WTC11 (cell line): ENCODE results near the gene AFF3. TPM values are rescaled to one million over a fixed set of nuclear protein-coding genes. Genes with fewer than 3 reads are reported as not detected.

Source experiments
- ATAC-seq: fragments of 200-7000 bp; cut with Tn5 transposase; 2 replicates; pipeline ENCODE4 v1.10.0; 2021; ENCODE audit warnings: mild to moderate bottlenecking, moderate library complexity
- CTCF ChIA-PET: fragments of 300-600 bp; sonication (Branson Sonifier 250); formaldehyde crosslinking; loops from one replicate; lab custom pipeline; 2021; ENCODE audit warnings: antibody characterized with exemption; lab: Charles Lee
- POLR2A ChIA-PET: fragments of 350-600 bp; sonication (Branson Sonifier 250); formaldehyde crosslinking; loops from one replicate; lab custom pipeline; 2021; ENCODE audit warnings: antibody characterized with exemption; lab: Charles Lee
- DNase-seq: peaks from one replicate; pipeline ENCODE4 v3.0.0; 2021; ENCODE audit warnings: low spot score
- H3K27ac Mint-ChIP-seq: 2 replicates; pipeline ENCODE4 v1.8.0; 2021; ENCODE audit warnings: mixed read lengths
- H3K27me3 Mint-ChIP-seq: 2 replicates; pipeline ENCODE4 v1.8.0; 2021; ENCODE audit warnings: low read depth, mild to moderate bottlenecking, moderate library complexity, mixed read lengths
- H3K36me3 Mint-ChIP-seq: 2 replicates; pipeline ENCODE4 v1.8.0; 2021; ENCODE audit warnings: mixed read lengths
- H3K4me1 Mint-ChIP-seq: 2 replicates; pipeline ENCODE4 v1.8.0; 2022; ENCODE audit warnings: mixed read lengths
- H3K4me3 Mint-ChIP-seq: 2 replicates; pipeline ENCODE4 v1.8.0; 2021; ENCODE audit warnings: mild to moderate bottlenecking, moderate library complexity, mixed read lengths
- H3K9me3 Mint-ChIP-seq: 2 replicates; pipeline ENCODE4 v1.8.0; 2021; ENCODE audit warnings: mixed read lengths
- ATF1 ChIP-seq: sonication (generic); formaldehyde crosslinking; IDR thresholded peaks from 2 replicates; pipeline ENCODE4 v1.8.1; 2023; ENCODE audit warnings: mild to moderate bottlenecking, moderate library complexity, missing genetic modification reagents
- CBFB ChIP-seq: sonication (generic); formaldehyde crosslinking; IDR thresholded peaks from 2 replicates; pipeline ENCODE4 v1.8.1; 2022; ENCODE audit warnings: mild to moderate bottlenecking, low read depth, missing genetic modification reagents
- E2F4 ChIP-seq: sonication (generic); formaldehyde crosslinking; IDR thresholded peaks from 2 replicates; pipeline ENCODE4 v1.8.1; 2022; ENCODE audit warnings: low read depth, mild to moderate bottlenecking, moderate library complexity, missing genetic modification reagents, borderline replicate concordance
- FOXP1 ChIP-seq: sonication (generic); formaldehyde crosslinking; IDR thresholded peaks from 2 replicates; pipeline ENCODE4 v1.8.0; 2022; ENCODE audit warnings: missing genetic modification reagents, mild to moderate bottlenecking, moderate library complexity, borderline replicate concordance
- IRF1 ChIP-seq: sonication (generic); formaldehyde crosslinking; IDR thresholded peaks from 2 replicates; pipeline ENCODE4 v1.8.0; 2023; ENCODE audit warnings: missing genetic modification reagents
- IRF2 ChIP-seq: sonication (generic); formaldehyde crosslinking; IDR thresholded peaks from 2 replicates; pipeline ENCODE4 v1.8.0; 2022; ENCODE audit warnings: low read depth, missing genetic modification reagents, borderline replicate concordance
- JUN ChIP-seq: sonication (generic); formaldehyde crosslinking; IDR thresholded peaks from 2 replicates; pipeline ENCODE4 v1.8.0; 2023; ENCODE audit warnings: mild to moderate bottlenecking, missing genetic modification reagents
- KAT7 ChIP-seq: sonication (generic); formaldehyde crosslinking; IDR thresholded peaks from 2 replicates; pipeline ENCODE4 v1.8.1; 2023; ENCODE audit warnings: missing genetic modification reagents, mild to moderate bottlenecking, borderline replicate concordance
- NFE2L1 ChIP-seq: sonication (generic); formaldehyde crosslinking; IDR thresholded peaks from 2 replicates; pipeline ENCODE4 v1.8.1; 2023; ENCODE audit warnings: missing genetic modification reagents
- SOX15 ChIP-seq: fragments of 250-450 bp; sonication (Bioruptor Pico); IDR thresholded peaks from 2 replicates; pipeline ENCODE4 v1.9.0; 2021; ENCODE audit warnings: mild to moderate bottlenecking
- SP1 ChIP-seq: sonication (generic); formaldehyde crosslinking; conservative IDR thresholded peaks from 2 replicates; pipeline ENCODE4 v1.8.1; 2022; ENCODE audit warnings: missing genetic modification reagents
- STAT6 ChIP-seq: sonication (generic); formaldehyde crosslinking; conservative IDR thresholded peaks from 2 replicates; pipeline ENCODE4 v1.8.1; 2023; ENCODE audit warnings: mild to moderate bottlenecking, low read depth, missing genetic modification reagents, moderate library complexity
- USF2 ChIP-seq: sonication (generic); formaldehyde crosslinking; IDR thresholded peaks from 2 replicates; pipeline ENCODE4 v1.8.1; 2023; ENCODE audit warnings: mild to moderate bottlenecking, missing genetic modification reagents, moderate library complexity
- ZBTB21 ChIP-seq: sonication (generic); formaldehyde crosslinking; IDR thresholded peaks from 2 replicates; pipeline ENCODE4 v1.8.1; 2023; ENCODE audit warnings: mild to moderate bottlenecking, missing genetic modification reagents, borderline replicate concordance
- ZBTB43 ChIP-seq: sonication (generic); formaldehyde crosslinking; IDR thresholded peaks from 2 replicates; pipeline ENCODE4 v1.8.1; 2023; ENCODE audit warnings: mild to moderate bottlenecking, missing genetic modification reagents
- ZNF281 ChIP-seq: sonication (generic); formaldehyde crosslinking; IDR thresholded peaks from 2 replicates; pipeline ENCODE4 v1.8.0; 2023; ENCODE audit warnings: mild to moderate bottlenecking, missing genetic modification reagents
- ZNF317 ChIP-seq: sonication (generic); formaldehyde crosslinking; IDR thresholded peaks from 2 replicates; pipeline ENCODE4 v1.8.1; 2023; ENCODE audit warnings: low read depth, mild to moderate bottlenecking, moderate library complexity, missing genetic modification reagents, borderline replicate concordance
- ZNF416 ChIP-seq: fragments of 250-450 bp; sonication (Bioruptor Pico); IDR thresholded peaks from 2 replicates; pipeline ENCODE4 v1.9.0; 2021; ENCODE audit warnings: mild to moderate bottlenecking, inconsistent platforms
- ZNF425 ChIP-seq: fragments of 250-450 bp; sonication (Bioruptor Pico); conservative IDR thresholded peaks from 2 replicates; pipeline ENCODE4 v1.9.0; 2021; ENCODE audit warnings: mild to moderate bottlenecking
- total RNA-seq: library from RNA; stranded (reverse); gene quantifications from 3 replicates; pipeline ENCODE4 v1.2.3, GENCODE V29; 2021

The AFF3 gene
- total RNA-seq, 1 experiment from 2014 or later, result 1.2 TPM

- TF ChIP-seq ZNF281 (no peak), ZBTB43 (CRISPR knock-in tag) (no peak), SP1 (CRISPR knock-in tag) (no peak), ZBTB21 (CRISPR knock-in tag) (no peak)
Observed at GRCh38 chr2:100077935-100078334, 64.5 kb downstream of the AFF3 start (continued).

- no peaks in the 10 kb centered on the region for H3K36me3 Mint-ChIP-seq
- POLR2A ChIA-PET, result no interaction called here
- no peak overlapping the region for H3K27ac Mint-ChIP-seq
- TF ChIP-seq ATF1 (CRISPR knock-in tag), result no peak
- no peak for TF ChIP-seq IRF1 (CRISPR knock-in tag)
- TF ChIP-seq STAT6 (CRISPR knock-in tag), result no peak
- TF ChIP-seq ZNF425 (CRISPR knock-in tag), result no peak
- no peak for TF ChIP-seq ZNF416 (CRISPR knock-in tag)
- TF ChIP-seq KAT7 (CRISPR knock-in tag), result no peak
- TF ChIP-seq JUN (CRISPR knock-in tag), result no peak
- TF ChIP-seq, all 79 proteins: peak for 0
- DNase-seq (no peak), ATAC-seq (no peak)
- H3K27me3 Mint-ChIP-seq, result peaks cover 48% of the 10 kb centered on the region
- peaks cover 12% of the 10 kb centered on the region for H3K4me1 Mint-ChIP-seq
- CTCF ChIA-PET, result interaction anchor here (1.4 kb wide), 1 partner anchor 185 kb away, joined by 4 read pairs; no protein-coding TSS in a partner anchor
- no peak overlapping the region for H3K4me3 Mint-ChIP-seq
- no peaks in the 10 kb centered on the region for H3K9me3 Mint-ChIP-seq
Observed at GRCh38 chr2:100077456-100077855, 64.9 kb downstream of the AFF3 start.

- Mint-ChIP-seq H3K9me3 (no peaks in the 10 kb centered on the region), H3K27ac (no peak overlapping the region), H3K4me1 (peaks cover 12% of the 10 kb centered on the region), H3K27me3 (peaks cover 48% of the 10 kb centered on the region), H3K4me3 (no peak overlapping the region), H3K36me3 (no peaks in the 10 kb centered on the region)
- DNase-seq (no peak), ATAC-seq (no peak)
- ChIA-PET CTCF (no interaction called here), POLR2A (no interaction called here)
- TF ChIP-seq NFE2L1, result no peak
- TF ChIP-seq USF2 (CRISPR knock-in tag), result no peak
- TF ChIP-seq CBFB (CRISPR knock-in tag), result no peak
- TF ChIP-seq E2F4 (CRISPR knock-in tag), result no peak
- TF ChIP-seq ATF1 (CRISPR knock-in tag), result no peak
- TF ChIP-seq SP1 (CRISPR knock-in tag), result no peak
- no peak for TF ChIP-seq ZNF416 (CRISPR knock-in tag)
- no peak for TF ChIP-seq SOX15
- TF ChIP-seq FOXP1 (CRISPR knock-in tag), result no peak
- no peak for TF ChIP-seq ZNF317 (CRISPR knock-in tag)
- TF ChIP-seq IRF2, result no peak
Observed at GRCh38 chr2:100075532-100075931, 66.9 kb downstream of the AFF3 start.
